GM12873 (cell line): ENCODE measurements around the gene NAT16.

Experiments
- CTCF ChIP-seq: IDR thresholded peaks from 2 replicates; pipeline ENCODE4 v1.5.1; 2012; ENCODE audit warnings: low read depth, mild to moderate bottlenecking, moderate library complexity, low read length, control low read depth; ENCODE audit not compliant: insufficient read depth; ENCODE audit errors: missing control alignments

Gene NAT16

GRCh38 chr7:101155303-101155702, 24.8 kb downstream of the NAT16 start:
- no peak for TF ChIP-seq CTCF

- TF ChIP-seq CTCF: no peak
These were observed 25.4 kb downstream of the NAT16 start for GRCh38 chr7:101154693-101155102.

GRCh38 chr7:101153969-101154692, 26.0 kb downstream of the NAT16 start, which contains the start of gene AP1S1:
TSS of gene AP1S1 (plus strand) at chr7:101154476. CDS start at chr7:101154515, 39 bp downstream.
- TF ChIP-seq CTCF: no peak

GRCh38 chr7:101151908-101152651, 28.0 kb downstream of the NAT16 start:
- no peak for TF ChIP-seq CTCF

GRCh38 chr7:101140746-101141382, 39.2 kb downstream of the NAT16 start:
- no peak for TF ChIP-seq CTCF

GRCh38 chr7:101140339-101140699, 39.8 kb downstream of the NAT16 start:
- TF ChIP-seq CTCF: no peak
